Glutamatergic neuron (in vitro differentiated cells): ENCODE results near the gene XG. TPM values are rescaled to one million over a fixed set of nuclear protein-coding genes. Genes with fewer than 3 reads are reported as not detected.
"Not testable (repeated sequence)": the region's sequence is repeated elsewhere in the genome, so short reads cannot be mapped to it uniquely, and the experiment has no call there.

Source experiments
- DNase-seq: peaks from one replicate; pipeline ENCODE4 v3.0.0; 2022
- H3K27ac Mint-ChIP-seq: one replicate; pipeline ENCODE4 v1.8.0; 2020; ENCODE audit warnings: mild to moderate bottlenecking, mixed read lengths, inconsistent platforms; ENCODE audit not compliant: unreplicated experiment
- H3K27me3 Mint-ChIP-seq: one replicate; pipeline ENCODE4 v1.8.0; 2020; ENCODE audit warnings: mild to moderate bottlenecking, moderate library complexity, mixed read lengths, inconsistent platforms; ENCODE audit not compliant: unreplicated experiment
- H3K36me3 Mint-ChIP-seq: one replicate; pipeline ENCODE4 v1.8.0; 2020; ENCODE audit warnings: mild to moderate bottlenecking, mixed read lengths, inconsistent platforms; ENCODE audit not compliant: unreplicated experiment
- H3K4me1 Mint-ChIP-seq: one replicate; pipeline ENCODE4 v1.8.0; 2020; ENCODE audit warnings: mild to moderate bottlenecking, low read depth, mixed read lengths, inconsistent platforms; ENCODE audit not compliant: unreplicated experiment
- H3K4me3 Mint-ChIP-seq: one replicate; pipeline ENCODE4 v1.8.0; 2020; ENCODE audit warnings: mild to moderate bottlenecking, mixed read lengths, inconsistent platforms; ENCODE audit not compliant: unreplicated experiment
- H3K9me3 Mint-ChIP-seq: one replicate; pipeline ENCODE4 v1.8.0; 2020; ENCODE audit warnings: mild to moderate bottlenecking, moderate library complexity, mixed read lengths, inconsistent platforms; ENCODE audit not compliant: unreplicated experiment
- total RNA-seq: library from RNA; stranded (reverse); fragmentation: NEBNext Ultra II Directional; extraction: Animal tissue kit (Norgen Biotek cat#: 25700); gene quantifications from one replicate; pipeline ENCODE4 v1.2.1, GENCODE V29; 2021; ENCODE audit not compliant: unreplicated experiment
- TF ChIP-seq, protein P1 (sequence below): fragments of 200-600 bp; sonication (generic); IDR thresholded peaks from one replicate; pipeline ENCODE4 v1.5.0; 2021; ENCODE audit not compliant: partially characterized antibody, unreplicated experiment

The XG gene
- total RNA-seq, 1 donor from 2014 or later = not detected

DNA sequence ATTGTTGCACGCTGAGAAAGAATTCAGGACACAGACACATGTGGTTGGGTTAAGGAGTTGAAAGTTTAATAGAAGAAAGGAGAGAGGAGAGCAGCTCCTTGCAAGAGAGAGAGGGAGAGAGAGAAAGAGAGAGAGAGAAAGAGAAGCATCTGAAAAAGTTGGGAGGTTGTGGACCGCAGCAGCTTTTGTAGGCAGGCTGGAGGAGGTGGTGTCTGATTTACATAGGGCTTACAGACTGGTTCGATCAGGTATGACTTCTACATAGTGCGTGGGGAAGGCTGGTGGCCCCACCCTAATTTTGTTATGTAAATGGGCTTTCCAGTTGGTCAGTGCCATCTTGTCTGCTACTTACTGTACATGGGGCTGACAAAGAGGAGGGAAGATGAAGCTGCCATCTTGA is 49.4 kb downstream of the XG start:
- no peak overlapping the region for H3K27ac Mint-ChIP-seq
- no peaks in the 10 kb centered on the region for H3K27me3 Mint-ChIP-seq
- no peak overlapping the region for H3K4me3 Mint-ChIP-seq
- peaks cover 2% of the 10 kb centered on the region for H3K4me1 Mint-ChIP-seq
- no peak for DNase-seq
- peaks cover 2% of the 10 kb centered on the region for H3K9me3 Mint-ChIP-seq
- no peaks in the 10 kb centered on the region for H3K36me3 Mint-ChIP-seq
- TF ChIP-seq, protein P1, sequence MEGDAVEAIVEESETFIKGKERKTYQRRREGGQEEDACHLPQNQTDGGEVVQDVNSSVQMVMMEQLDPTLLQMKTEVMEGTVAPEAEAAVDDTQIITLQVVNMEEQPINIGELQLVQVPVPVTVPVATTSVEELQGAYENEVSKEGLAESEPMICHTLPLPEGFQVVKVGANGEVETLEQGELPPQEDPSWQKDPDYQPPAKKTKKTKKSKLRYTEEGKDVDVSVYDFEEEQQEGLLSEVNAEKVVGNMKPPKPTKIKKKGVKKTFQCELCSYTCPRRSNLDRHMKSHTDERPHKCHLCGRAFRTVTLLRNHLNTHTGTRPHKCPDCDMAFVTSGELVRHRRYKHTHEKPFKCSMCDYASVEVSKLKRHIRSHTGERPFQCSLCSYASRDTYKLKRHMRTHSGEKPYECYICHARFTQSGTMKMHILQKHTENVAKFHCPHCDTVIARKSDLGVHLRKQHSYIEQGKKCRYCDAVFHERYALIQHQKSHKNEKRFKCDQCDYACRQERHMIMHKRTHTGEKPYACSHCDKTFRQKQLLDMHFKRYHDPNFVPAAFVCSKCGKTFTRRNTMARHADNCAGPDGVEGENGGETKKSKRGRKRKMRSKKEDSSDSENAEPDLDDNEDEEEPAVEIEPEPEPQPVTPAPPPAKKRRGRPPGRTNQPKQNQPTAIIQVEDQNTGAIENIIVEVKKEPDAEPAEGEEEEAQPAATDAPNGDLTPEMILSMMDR = no peak

DNA sequence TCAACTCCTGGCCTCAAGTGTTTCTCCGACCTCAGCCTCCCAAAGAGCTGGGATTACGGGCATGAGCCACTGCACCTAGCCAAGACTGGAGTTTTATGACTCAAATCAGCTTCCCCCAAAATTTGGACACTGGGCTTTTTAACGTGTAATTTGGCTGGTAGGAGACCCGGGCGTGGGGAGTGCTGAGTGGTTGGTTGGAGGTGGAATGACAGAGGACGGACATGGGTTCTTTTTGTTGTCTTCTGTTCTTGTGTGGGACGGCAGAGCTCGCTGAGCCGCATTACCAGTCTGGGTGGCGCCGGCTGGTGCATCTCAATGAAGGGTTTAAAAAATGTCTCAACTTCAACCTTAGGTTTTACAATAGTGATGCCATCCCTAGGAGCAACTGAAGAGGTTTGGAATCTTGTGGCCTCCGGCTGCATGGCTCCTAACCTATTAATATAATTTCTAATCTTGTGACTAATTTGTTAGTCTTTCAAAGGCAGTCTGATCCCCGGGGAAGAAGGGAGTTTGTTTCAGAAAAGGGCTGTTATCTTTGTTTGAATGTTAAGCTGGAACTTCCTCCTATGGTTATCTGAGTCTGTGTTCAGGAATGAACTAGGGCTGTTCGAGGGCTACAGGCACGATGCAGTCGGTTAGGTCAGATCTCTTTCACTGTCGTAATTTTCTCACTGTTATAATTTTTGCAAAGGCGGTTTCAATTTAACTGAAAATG is 50.7 kb downstream of the XG start:
- not testable (repeated sequence) for H3K4me3 Mint-ChIP-seq, H3K4me1 Mint-ChIP-seq, H3K27me3 Mint-ChIP-seq, DNase-seq, H3K27ac Mint-ChIP-seq, H3K36me3 Mint-ChIP-seq, H3K9me3 Mint-ChIP-seq

DNA sequence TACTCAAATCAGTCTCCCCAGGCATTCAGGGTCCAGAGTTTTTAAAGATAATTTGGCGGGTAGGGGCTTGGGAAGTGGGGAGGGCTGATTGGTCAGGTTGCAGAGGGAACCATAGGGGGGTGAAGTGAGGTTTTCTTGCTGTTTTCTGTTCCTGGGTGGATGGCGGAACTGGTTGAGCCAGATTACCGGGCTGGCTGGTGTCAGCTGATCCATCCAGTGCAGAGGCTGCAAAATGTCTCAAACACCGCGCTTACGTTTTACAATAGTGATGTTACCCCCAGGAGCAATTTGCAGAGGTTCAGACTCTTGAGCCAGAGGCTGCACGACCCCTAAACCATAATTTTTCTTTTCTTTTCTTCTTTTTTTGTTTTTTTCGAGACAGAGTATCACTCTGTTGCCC is 51.6 kb downstream of the XG start:
- H3K9me3 Mint-ChIP-seq, DNase-seq, H3K36me3 Mint-ChIP-seq, H3K4me1 Mint-ChIP-seq, H3K4me3 Mint-ChIP-seq, H3K27ac Mint-ChIP-seq, H3K27me3 Mint-ChIP-seq: not testable (repeated sequence)

DNA sequence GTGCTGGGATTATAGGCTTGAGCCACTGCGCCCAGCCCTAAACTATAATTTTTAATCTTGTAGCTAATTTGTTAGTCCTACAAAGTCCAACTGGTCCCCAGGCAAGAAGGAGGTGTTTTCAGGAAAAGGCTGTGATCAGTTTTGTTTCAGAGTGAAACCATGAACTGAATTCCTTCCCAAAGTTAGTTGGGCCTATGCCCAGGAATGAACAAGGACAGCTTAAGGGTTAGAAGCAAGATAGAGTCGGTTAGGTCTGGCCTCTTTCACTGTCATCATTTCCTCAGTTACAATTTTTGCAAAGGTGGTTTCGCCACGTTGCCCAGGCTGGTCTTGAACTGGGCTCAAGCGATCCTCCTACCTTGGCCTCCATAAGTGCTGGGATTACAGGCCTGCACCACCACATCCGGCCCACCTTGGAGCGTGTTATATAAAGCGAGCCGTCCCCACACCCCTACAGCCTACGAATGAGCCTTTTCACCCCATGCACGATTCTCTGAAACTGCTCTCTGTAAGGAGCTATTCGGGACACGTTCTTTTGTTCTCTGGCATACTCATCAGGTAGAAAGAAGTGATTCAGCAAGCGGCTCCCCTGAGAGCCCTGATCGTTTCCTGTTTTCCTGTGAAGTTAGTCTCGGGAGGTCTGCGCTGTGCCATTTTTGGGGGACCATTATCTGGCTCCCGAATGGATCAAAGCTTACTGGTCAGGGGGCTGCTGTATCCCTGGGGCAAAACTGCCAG is 52.4 kb downstream of the XG start:
- H3K4me1 Mint-ChIP-seq, H3K27ac Mint-ChIP-seq, H3K36me3 Mint-ChIP-seq: not testable (repeated sequence)

DNA sequence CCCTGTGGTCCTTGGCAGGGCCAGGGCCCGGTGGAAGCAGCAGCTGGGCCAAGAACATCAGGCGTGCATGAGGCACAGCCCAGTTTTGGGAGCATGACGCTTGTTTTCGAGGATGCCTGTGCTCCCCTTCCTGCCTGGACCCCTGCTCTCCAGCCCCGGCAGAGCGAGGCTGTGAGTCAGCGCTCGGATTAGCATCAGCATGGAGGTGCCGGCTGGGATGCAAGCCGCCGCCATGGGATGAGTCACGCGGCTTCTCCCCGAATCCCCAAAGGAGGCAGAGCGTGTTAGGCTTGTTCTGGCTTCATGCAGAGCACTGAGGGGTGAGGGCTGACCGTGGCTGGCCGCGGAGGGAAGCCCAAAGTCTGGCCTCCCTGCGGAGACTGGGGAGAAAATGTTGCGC is 53.0 kb downstream of the XG start:
- H3K36me3 Mint-ChIP-seq, DNase-seq, H3K4me3 Mint-ChIP-seq, H3K27ac Mint-ChIP-seq, H3K27me3 Mint-ChIP-seq, H3K9me3 Mint-ChIP-seq, H3K4me1 Mint-ChIP-seq: not testable (repeated sequence)

More for the DNA sequence above, 52.4 kb downstream of the XG start:
- not testable (repeated sequence) for H3K9me3 Mint-ChIP-seq, H3K4me3 Mint-ChIP-seq, H3K27me3 Mint-ChIP-seq, DNase-seq

DNA sequence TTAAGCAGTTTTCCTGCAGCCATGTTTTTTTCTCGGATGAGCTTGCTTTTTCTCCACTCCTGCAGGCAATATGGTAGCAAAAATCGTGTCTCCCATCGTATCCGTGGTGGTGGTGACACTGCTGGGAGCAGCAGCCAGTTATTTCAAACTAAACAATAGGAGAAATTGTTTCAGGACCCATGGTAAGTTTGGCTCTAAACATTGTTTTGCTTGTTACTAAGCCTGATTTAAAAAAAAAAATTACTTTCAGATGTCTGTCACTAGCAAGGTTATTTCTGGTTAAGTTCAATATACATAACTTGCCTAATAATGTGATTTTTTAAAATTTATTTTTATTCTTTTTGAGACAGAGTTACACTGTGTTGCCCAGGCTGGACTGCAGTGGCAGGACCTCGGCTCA is 59.4 kb downstream of the XG start:
- Mint-ChIP-seq H3K9me3 (no peaks in the 10 kb centered on the region), H3K27ac (no peak overlapping the region), H3K4me1 (no peaks in the 10 kb centered on the region), H3K36me3 (no peaks in the 10 kb centered on the region), H3K4me3 (no peak overlapping the region), H3K27me3 (no peaks in the 10 kb centered on the region)
- no peak for DNase-seq
- TF ChIP-seq, protein P1 = no peak
